ENCODE results near the gene CSNK2A1. TPM values are rescaled to one million over a fixed set of nuclear protein-coding genes. Genes with fewer than 3 reads are reported as not detected.
A peak's percentile ranks its signal among the peaks of the same experiment; 100 is the strongest.

Gene CSNK2A1
- total RNA-seq, 6 experiments from 2014 or later, result 30.4 to 62.6 (median 37.1) TPM

GRCh38 chr20:474581-474980 lies 69.0 kb downstream of the CSNK2A1 start:
- no peaks in the 10 kb centered on the region for H3K27me3 ChIP-seq
- WGBS (ENCODE audit: insufficient coverage, low coverage, low lambda C conversion rate, missing lambda C conversion rate), result 100% methylated on average over 2 of the region's 2 CpGs
- H3K27ac ChIP-seq, result no peak overlapping the region
- no peaks in the 10 kb centered on the region for H3K36me3 ChIP-seq
- H3K4me3 ChIP-seq, result no peak overlapping the region
- peaks cover 0 to 9% (median 0%) of the 10 kb centered on the region in 4 donors for H3K9me3 ChIP-seq
- H3K4me1 ChIP-seq, result peaks cover 0 to 13% (median 0%) of the 10 kb centered on the region in 4 donors
- ATAC-seq, result no peak
- TF ChIP-seq CTCF (IDR thresholded peaks at IDR 0.05) (no peak), POLR2A (IDR thresholded peaks at IDR 0.05) (no peak)
- no peak for DNase-seq
- intact Hi-C loops (cut with DNase I), result no loop called here

GRCh38 chr20:472889-473292 lies 70.7 kb downstream of the CSNK2A1 start:
- intact Hi-C loops (cut with DNase I), result no loop called here
- no peaks in the 10 kb centered on the region for H3K27me3 ChIP-seq
- H3K36me3 ChIP-seq, result no peaks in the 10 kb centered on the region
- peaks cover 0 to 9% (median 0%) of the 10 kb centered on the region in 4 donors for H3K9me3 ChIP-seq
- TF ChIP-seq POLR2A (IDR thresholded peaks at IDR 0.05) (no peak), CTCF (IDR thresholded peaks at IDR 0.05) (no peak)
- no peak overlapping the region for H3K27ac ChIP-seq
- no peak for DNase-seq
- H3K4me3 ChIP-seq, result no peak overlapping the region
- peak in 1 of 4 donors; percentile 79 for ATAC-seq
- WGBS (ENCODE audit: insufficient coverage, low coverage, low lambda C conversion rate, missing lambda C conversion rate), result 56% methylated on average over 1 of the region's 1 CpG
- peaks cover 0 to 6% (median 0%) of the 10 kb centered on the region in 4 donors for H3K4me1 ChIP-seq

- Histone ChIP-seq H3K36me3 (no peaks in the 10 kb centered on the region), H3K27ac (no peak overlapping the region), H3K9me3 (peaks cover 0 to 9% (median 0%) of the 10 kb centered on the region in 4 donors), H3K27me3 (no peaks in the 10 kb centered on the region), H3K4me1 (peaks cover 0 to 6% (median 0%) of the 10 kb centered on the region in 4 donors), H3K4me3 (no peak overlapping the region)
- no peak for TF ChIP-seq POLR2A (IDR thresholded peaks at IDR 0.05)
- no peak for TF ChIP-seq CTCF (IDR thresholded peaks at IDR 0.05)
- 61% methylated on average over 5 of the region's 9 CpGs for WGBS (ENCODE audit: insufficient coverage, low coverage, low lambda C conversion rate, missing lambda C conversion rate)
- no peak for DNase-seq
- peak; percentile 50 to 87 (median 54) for ATAC-seq
- intact Hi-C loops (cut with DNase I), result no loop called here
These were observed 71.3 kb downstream of the CSNK2A1 start for GRCh38 chr20:472137-472846.

- Histone ChIP-seq H3K27me3 (no peaks in the 10 kb centered on the region), H3K4me1 (peaks cover 0 to 6% (median 0%) of the 10 kb centered on the region in 4 donors), H3K4me3 (no peak overlapping the region), H3K9me3 (peaks cover 0 to 9% (median 0%) of the 10 kb centered on the region in 4 donors), H3K27ac (no peak overlapping the region), H3K36me3 (no peaks in the 10 kb centered on the region)
- TF ChIP-seq CTCF (IDR thresholded peaks at IDR 0.05) (no peak), POLR2A (IDR thresholded peaks at IDR 0.05) (no peak)
- 53% methylated on average over 8 of the region's 8 CpGs for WGBS (ENCODE audit: insufficient coverage, low coverage, low lambda C conversion rate, missing lambda C conversion rate)
- ATAC-seq (peak in 2 of 4 donors; percentile 52 to 53), DNase-seq (no peak)
- intact Hi-C loops (cut with DNase I), result no loop called here
These were observed 73.7 kb downstream of the CSNK2A1 start for GRCh38 chr20:469746-470490.
